Activated T-cell treated with anti-CD3 and anti-CD28 coated beads, Interleukin-2, amount 50 U/mL, for 4 hours (primary cell): ENCODE measurements around the gene BACH2. TPM values are rescaled to one million over a fixed set of nuclear protein-coding genes. Genes with fewer than 3 reads are reported as not detected.

ENCODE experiments used
- ATAC-seq, 2 donors: fragments of 200-7000 bp; cut with Tn5 transposase; one replicate each; pipeline ENCODE4 v1.10.0; 2021
- DNase-seq: peaks from one replicate; pipeline ENCODE4 v3.0.0-alpha.2; 2020
- H3K27me3 Mint-ChIP-seq: one replicate; pipeline ENCODE4 v1.8.0; 2021; ENCODE audit warnings: low read depth, mixed read lengths
- H3K36me3 Mint-ChIP-seq: one replicate; pipeline ENCODE4 v1.8.0; 2022; ENCODE audit warnings: mixed read lengths; ENCODE audit not compliant: insufficient read depth
- H3K4me1 Mint-ChIP-seq: one replicate; pipeline ENCODE4 v1.8.0; 2021; ENCODE audit warnings: low read depth, mixed read lengths
- H3K4me3 Mint-ChIP-seq: one replicate; pipeline ENCODE4 v1.8.0; 2021; ENCODE audit warnings: mild to moderate bottlenecking, moderate library complexity, mixed read lengths
- H3K9me3 Mint-ChIP-seq: one replicate; pipeline ENCODE4 v1.8.0; 2021; ENCODE audit warnings: mixed read lengths
- total RNA-seq, 3 donors: library from RNA; stranded (reverse); gene quantifications; one replicate each; pipeline ENCODE4 v1.2.1, GENCODE V29; 2021

The BACH2 gene
- total RNA-seq, 3 donors from 2014 or later: 96.5 to 118 (median 111) TPM

DNA sequence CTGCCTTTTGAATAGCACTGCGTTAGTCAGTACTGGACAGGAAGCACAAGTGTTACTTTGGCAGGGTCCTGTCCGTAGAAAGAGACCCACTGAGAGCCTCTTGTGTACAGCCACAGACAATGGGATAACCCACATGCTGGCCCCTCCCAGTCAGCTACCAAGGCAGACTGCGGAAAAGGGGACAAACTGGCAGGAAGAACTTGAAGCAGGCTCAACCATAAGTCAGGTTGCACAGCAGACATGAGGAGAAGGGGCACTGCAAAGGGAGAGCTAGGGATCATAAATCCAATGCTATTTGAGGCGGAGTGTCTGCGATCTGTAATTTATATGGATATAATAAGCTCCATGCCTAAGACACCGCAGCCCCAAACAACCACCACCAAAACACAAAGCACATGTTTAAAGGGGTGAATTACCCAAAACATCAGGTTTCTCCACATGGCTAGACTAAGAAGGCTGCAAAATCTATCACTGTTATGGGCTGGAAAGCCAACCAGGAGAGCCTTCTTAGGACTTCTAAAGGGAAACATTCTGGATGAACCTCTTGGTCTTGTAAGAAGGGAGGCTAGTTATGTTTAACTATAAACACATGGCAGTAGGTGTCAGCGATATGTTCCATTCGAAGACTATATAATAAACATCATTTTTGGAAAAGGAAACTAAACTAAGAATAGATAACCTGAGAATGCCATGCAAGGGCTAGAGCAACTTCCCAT lies 141.7 kb downstream of the BACH2 start:
- H3K27me3 Mint-ChIP-seq: no peaks in the 10 kb centered on the region
- DNase-seq: no peak
- ATAC-seq: no peak
- no peaks in the 10 kb centered on the region for H3K9me3 Mint-ChIP-seq
- H3K36me3 Mint-ChIP-seq: peaks cover 15% of the 10 kb centered on the region
- peaks cover 71% of the 10 kb centered on the region for H3K4me1 Mint-ChIP-seq
- no peak overlapping the region for H3K4me3 Mint-ChIP-seq

DNA sequence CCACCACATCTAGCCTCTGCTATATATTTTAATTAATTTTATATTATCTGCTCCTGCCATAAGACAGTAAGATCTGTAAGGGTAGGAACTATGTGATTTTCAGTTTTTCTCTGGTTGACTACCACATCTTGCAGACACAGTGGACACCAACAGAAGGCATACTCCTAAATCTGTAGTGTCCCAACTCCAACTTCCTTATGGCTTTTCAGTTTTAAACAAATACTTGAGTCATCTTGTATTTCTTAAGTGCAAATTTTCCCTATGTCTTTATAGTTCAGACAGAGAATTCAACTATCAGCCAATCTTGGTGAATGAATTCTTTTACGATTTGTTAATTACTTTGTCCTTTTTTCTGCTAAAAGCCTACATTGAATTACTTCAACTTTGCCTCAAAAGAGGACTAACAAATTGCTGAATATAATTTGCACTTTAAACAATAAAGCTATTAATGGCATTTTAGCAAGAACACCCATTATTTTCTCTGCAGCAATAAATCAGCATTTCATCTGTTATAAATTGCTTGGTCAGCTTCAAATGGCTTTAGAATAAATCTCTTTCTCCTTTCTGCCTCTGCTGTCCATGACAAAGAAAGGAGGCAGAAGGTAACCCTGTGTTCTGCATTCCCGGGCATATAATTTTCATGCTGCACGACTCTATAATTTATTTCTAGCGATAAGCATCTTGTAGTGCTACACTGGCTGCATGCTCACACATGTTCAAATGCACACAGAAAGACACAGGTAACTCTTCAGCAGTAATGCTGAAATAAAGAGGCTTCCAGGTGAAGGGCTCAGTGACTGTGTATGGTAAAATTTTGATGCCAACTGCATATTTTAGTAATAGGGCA lies 144.8 kb downstream of the BACH2 start:
- Mint-ChIP-seq H3K36me3 (peaks cover 20% of the 10 kb centered on the region), H3K4me1 (peaks cover 68% of the 10 kb centered on the region), H3K4me3 (no peak overlapping the region), H3K9me3 (no peaks in the 10 kb centered on the region), H3K27me3 (no peaks in the 10 kb centered on the region)
- ATAC-seq (no peak), DNase-seq (no peak)

DNA sequence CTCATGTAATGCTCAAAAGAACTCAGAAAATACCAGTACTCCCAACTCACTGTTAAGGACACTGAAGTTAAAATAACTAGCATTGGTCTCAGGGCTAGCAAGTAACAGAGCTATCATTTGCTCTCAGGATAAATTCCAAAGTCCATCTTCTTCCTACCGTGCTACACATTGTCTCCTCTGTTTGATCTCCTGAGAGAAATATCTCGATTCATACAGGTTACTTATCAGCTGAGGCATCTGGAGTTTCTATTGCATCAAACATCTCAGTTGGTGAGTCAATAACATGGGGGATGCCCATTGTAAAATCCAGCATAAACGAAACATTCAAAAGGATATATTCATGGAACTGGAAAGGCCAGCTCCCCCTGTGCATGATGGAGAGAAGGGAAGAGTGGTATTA lies 147.4 kb downstream of the BACH2 start:
- H3K36me3 Mint-ChIP-seq: peaks cover 28% of the 10 kb centered on the region
- ATAC-seq (peak; percentile 47 to 59), DNase-seq (no peak)
- no peaks in the 10 kb centered on the region for H3K27me3 Mint-ChIP-seq
- peaks cover 65% of the 10 kb centered on the region for H3K4me1 Mint-ChIP-seq
- no peaks in the 10 kb centered on the region for H3K9me3 Mint-ChIP-seq
- H3K4me3 Mint-ChIP-seq: no peak overlapping the region

DNA sequence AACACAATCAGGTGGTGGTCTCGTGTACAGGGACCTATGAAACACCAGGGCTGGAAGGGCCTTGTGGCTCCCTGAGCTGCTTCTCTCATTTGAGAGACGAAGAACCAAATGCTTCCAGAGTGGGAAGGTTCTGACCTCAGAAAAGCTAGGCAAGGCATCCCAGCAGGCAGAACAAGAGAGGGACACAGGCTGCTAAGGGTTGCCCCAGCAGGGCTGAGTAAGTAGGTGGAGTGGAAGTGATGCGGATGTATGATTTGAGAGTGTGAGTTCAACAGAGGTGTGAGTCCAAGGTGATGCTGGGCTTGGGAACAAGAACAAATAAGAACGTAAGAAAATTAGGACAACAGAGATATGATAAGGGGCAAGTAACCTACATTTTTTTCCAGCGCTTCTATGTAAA lies 147.8 kb downstream of the BACH2 start:
- Mint-ChIP-seq H3K27me3 (no peaks in the 10 kb centered on the region), H3K9me3 (no peaks in the 10 kb centered on the region), H3K36me3 (peaks cover 28% of the 10 kb centered on the region), H3K4me3 (no peak overlapping the region), H3K4me1 (peaks cover 65% of the 10 kb centered on the region)
- peak in 1 of 2 donors; percentile 27 for ATAC-seq
- no peak for DNase-seq

DNA sequence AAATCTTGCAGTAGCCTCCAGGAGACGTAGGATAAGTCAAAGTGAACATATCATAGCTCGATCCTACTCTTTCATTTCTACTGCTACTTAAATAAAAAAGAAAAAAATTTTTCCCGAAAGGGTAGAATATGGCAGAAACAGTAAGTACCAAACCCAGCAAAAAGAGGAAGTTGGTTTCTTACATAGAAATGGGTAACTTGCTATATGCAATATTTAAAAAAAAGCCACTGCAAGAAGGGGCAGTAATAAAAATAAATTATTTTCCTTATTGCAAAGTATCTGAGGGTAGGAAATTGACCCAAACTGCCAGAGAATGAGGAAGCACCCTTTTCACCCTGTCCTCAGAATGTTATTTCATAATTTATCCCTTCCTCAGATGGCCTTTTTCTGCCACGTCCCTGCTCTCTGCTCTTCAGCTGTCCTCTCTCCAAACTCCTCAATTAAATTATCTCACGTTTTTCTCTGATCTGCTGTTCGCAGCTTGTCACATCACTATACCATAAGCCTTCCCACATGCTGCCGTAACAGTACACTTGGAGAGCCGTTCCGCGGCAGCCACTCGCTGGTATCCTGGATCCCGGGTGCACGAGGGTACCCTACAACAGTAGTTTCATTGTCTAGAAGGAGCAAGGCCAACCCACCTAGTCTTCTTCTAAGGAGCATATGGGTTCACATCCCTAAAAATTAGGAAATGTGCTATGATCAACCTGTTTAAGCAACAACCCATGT lies 149.6 kb downstream of the BACH2 start:
- no peak for DNase-seq
- ATAC-seq: no peak
- no peaks in the 10 kb centered on the region for H3K9me3 Mint-ChIP-seq
- no peaks in the 10 kb centered on the region for H3K27me3 Mint-ChIP-seq
- H3K36me3 Mint-ChIP-seq: peaks cover 28% of the 10 kb centered on the region
- H3K4me1 Mint-ChIP-seq: peaks cover 66% of the 10 kb centered on the region
- no peak overlapping the region for H3K4me3 Mint-ChIP-seq

DNA sequence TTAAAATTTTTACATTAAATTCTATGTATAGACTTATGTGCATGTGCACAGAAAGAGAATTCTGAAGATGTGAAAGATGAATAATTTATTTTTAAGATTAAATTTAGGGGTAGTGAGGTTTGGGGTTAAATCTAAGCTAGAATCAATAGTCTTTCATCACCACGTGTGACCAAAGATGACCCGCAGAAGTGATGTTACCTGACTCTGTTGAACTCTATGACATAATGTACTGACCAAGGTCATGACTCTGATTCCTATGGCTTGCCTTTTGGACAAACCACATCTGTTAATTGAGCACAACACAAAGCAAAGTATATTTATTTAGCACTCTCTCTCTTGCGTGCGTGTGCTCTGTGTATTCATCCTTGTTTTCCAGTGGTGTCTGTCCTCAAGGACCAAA lies 150.6 kb downstream of the BACH2 start:
- no peaks in the 10 kb centered on the region for H3K27me3 Mint-ChIP-seq
- H3K4me3 Mint-ChIP-seq: no peak overlapping the region
- DNase-seq: no peak
- no peak for ATAC-seq
- peaks cover 28% of the 10 kb centered on the region for H3K36me3 Mint-ChIP-seq
- peaks cover 67% of the 10 kb centered on the region for H3K4me1 Mint-ChIP-seq
- H3K9me3 Mint-ChIP-seq: no peaks in the 10 kb centered on the region

DNA sequence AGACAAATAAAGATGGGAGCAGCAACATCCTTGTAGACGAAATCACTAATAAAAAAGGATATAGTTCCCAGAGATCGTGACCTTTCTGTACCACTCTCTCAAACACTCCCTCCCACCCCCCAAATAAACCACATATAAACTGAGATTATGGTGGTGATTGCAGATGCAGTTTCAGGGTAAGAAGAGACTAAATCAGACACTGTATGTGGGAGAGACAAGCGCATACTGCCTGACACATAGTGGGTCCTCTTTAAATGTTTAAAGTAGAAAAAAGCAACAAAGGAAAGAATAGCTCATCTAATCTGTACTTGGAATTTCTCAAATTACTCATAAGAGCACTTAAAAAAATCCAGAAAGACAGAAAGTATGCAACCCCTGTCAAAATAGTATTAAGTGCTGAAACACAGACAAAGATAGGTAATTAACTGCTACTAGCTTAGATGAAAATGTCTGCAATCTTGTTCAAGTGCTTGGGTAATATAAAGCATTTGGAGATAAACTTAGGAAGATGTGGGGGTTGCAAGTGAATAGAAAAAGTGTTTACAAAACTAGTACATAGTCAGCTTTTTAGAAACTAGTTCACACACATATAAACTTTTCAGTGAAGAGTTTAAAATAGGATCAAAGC lies 151.6 kb downstream of the BACH2 start:
- peak; percentile 76 to 79 for ATAC-seq

DNA sequence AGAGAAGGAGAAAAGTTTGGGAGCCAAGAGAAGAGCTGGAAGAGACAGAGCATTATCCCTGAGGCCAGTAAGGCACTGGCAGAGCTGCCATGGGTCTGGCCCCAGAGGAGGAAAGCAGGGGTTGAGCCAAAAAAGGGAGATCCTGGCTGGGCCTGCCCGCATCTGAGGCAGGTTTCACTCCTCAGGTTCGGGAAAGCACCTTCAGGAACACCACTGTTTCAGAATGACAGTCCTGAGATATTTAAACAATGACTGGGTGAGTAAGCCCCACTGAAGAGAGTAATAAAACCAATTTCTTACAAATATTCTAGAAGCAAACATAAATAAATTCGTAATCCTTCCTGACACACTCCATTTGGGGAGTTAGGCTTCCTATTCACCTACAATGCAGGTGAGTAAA lies 152.2 kb downstream of the BACH2 start:
- Mint-ChIP-seq H3K27me3 (no peaks in the 10 kb centered on the region), H3K4me3 (peak overlapping the region; percentile 37), H3K36me3 (peaks cover 23% of the 10 kb centered on the region), H3K4me1 (peaks cover 65% of the 10 kb centered on the region), H3K9me3 (no peaks in the 10 kb centered on the region)
- DNase-seq (no peak), ATAC-seq (peak; percentile 64 to 65)

More for the DNA sequence above, 151.6 kb downstream of the BACH2 start:
- Mint-ChIP-seq H3K4me3 (peak overlapping the region; percentile 37), H3K27me3 (no peaks in the 10 kb centered on the region), H3K9me3 (no peaks in the 10 kb centered on the region), H3K4me1 (peaks cover 66% of the 10 kb centered on the region), H3K36me3 (peaks cover 22% of the 10 kb centered on the region)
- no peak for DNase-seq

DNA sequence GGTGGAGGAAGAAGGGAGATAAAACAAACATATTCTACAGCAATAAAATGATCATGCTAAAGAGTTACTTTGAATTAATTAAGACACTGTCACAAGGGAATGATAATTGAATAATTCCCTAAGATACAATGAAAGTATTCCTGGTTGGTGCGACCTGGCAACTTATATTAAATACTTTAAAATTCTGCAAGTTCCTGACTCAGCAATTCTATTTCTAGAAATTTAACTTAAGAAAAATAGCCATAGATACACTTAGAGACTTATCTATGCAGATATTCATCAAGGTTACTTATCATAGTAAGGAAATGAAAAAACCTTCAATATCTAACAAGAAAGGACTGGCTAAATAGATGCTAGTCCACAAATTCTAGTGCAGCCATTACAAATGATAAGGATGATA lies 156.0 kb downstream of the BACH2 start:
- peaks cover 10% of the 10 kb centered on the region for H3K36me3 Mint-ChIP-seq

DNA sequence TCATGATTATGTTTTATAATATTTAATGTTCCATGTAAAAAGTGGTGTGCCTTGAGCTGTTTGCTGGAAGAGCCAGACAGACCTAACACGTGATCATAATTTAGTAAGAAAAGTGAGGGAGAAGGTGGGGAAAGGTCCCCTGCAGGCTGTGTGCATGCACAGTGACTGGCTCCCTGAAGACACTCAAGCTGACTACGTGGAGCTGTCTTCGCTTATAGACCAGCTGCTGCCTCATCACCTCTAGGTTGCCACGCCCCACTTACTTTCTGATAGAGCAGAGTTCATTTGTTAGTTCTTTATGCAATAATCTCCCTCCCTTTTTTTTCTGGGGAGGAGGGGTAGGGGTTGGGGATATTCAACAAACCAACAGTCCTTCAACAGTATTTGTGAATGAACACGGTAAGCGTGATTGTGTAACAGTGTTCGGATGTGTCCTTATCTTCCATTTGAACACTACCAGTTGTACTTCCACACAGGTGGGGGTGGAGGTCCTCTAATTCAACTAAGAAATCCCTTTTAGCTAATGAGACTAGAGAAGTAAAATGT lies 157.3 kb downstream of the BACH2 start:
- peaks cover 52% of the 10 kb centered on the region for H3K4me1 Mint-ChIP-seq
- no peaks in the 10 kb centered on the region for H3K27me3 Mint-ChIP-seq
- DNase-seq: no peak

More for the DNA sequence above, 156.0 kb downstream of the BACH2 start:
- ATAC-seq (no peak), DNase-seq (no peak)
- Mint-ChIP-seq H3K4me3 (no peak overlapping the region), H3K9me3 (no peaks in the 10 kb centered on the region), H3K27me3 (no peaks in the 10 kb centered on the region), H3K4me1 (peaks cover 58% of the 10 kb centered on the region)

DNA sequence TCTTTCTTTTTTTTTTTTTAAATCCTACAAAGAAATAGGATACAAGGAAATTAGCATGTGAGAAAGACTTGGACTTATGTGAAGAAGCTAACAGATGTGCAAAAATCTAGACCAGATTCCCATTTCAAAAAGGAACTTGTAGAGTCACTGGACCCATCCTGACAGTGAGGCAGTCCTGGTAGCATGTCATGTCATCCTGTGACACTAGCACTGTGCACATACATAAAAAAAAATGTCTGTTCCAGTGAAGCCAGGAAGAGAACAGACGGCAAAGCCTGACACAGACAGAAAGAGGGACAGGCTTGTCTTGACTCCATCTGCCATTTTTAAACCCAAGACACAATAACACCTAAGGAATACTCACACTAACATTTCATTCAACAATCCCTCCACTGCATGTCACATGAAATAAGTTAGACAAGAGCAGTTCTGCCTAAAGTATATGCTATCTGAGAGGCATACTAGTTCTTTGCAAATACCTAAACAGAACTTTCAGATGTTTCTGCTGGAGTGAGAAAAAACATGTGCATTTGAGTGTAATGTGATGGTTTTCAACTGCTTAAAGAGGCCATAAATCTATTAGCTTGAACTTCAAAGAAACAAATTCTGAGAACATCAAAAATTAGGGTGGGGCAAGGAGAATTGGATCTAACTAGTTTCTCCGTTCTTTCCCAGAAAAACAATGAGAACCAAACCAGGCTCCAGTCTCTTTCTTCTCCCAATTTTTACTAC lies 159.6 kb downstream of the BACH2 start:
- Mint-ChIP-seq H3K36me3 (peaks cover 24% of the 10 kb centered on the region), H3K27me3 (no peaks in the 10 kb centered on the region), H3K4me1 (peaks cover 50% of the 10 kb centered on the region), H3K4me3 (no peak overlapping the region), H3K9me3 (no peaks in the 10 kb centered on the region)
- ATAC-seq (peak in 1 of 2 donors; percentile 28), DNase-seq (no peak)

More for the DNA sequence above, 157.3 kb downstream of the BACH2 start:
- Mint-ChIP-seq H3K36me3 (peaks cover 14% of the 10 kb centered on the region), H3K9me3 (no peaks in the 10 kb centered on the region), H3K4me3 (no peak overlapping the region)
- ATAC-seq: peak in 1 of 2 donors; percentile 42

DNA sequence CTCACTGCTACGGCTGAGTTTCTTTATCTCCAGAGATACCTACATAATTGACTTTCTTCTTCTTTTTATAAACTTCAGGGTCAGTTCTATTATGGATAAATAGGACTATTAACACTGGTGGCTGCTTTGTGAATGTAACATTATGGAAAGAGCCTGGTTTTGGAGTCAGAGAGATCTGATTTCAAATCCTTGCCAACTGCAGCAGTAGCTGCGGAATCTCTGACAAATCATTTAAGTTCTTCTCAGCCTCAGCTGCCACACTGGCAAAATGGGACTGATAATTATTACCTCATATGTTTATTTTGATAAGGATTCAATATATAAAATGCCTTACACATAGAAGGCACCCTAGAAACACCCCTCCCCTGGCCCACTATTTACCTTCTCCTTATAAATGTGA lies 160.5 kb downstream of the BACH2 start:
- ATAC-seq (no peak), DNase-seq (no peak)
- H3K4me1 Mint-ChIP-seq: peaks cover 56% of the 10 kb centered on the region
- no peaks in the 10 kb centered on the region for H3K9me3 Mint-ChIP-seq
- no peak overlapping the region for H3K4me3 Mint-ChIP-seq
- H3K27me3 Mint-ChIP-seq: no peaks in the 10 kb centered on the region
- H3K36me3 Mint-ChIP-seq: peaks cover 24% of the 10 kb centered on the region

DNA sequence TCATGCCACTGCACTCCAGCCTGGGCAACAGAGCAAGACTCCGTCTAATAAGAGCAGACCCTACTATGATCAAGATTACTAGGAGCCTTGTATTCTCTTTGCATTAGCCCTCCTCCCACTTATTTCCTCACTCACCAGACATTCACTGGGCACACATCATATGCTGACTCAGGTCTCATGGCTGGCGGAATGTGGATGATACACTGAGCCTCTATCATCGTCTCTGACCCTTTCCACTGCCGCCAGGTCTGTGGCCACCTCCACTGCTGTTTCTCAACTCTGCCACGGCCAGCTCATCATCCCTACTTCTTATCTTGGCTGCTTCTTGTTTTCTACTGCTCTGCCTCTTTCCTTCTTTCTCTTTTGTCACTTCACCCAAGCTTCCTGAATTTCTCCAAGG lies 161.0 kb downstream of the BACH2 start:
- H3K4me3 Mint-ChIP-seq: no peak overlapping the region
- peaks cover 60% of the 10 kb centered on the region for H3K4me1 Mint-ChIP-seq

More for the DNA sequence above, 161.0 kb downstream of the BACH2 start:
- peaks cover 26% of the 10 kb centered on the region for H3K36me3 Mint-ChIP-seq
- no peaks in the 10 kb centered on the region for H3K27me3 Mint-ChIP-seq
- no peak for DNase-seq
- ATAC-seq: peak in 1 of 2 donors; percentile 14
- H3K9me3 Mint-ChIP-seq: no peaks in the 10 kb centered on the region
